Neural crest cell (in vitro differentiated cells): ENCODE data around the gene CPN2. TPM values are rescaled to one million over a fixed set of nuclear protein-coding genes. Genes with fewer than 3 reads are reported as not detected.

ENCODE experiments used
- DNase-seq: peaks from one replicate; pipeline ENCODE4 v3.0.0; 2021; ENCODE audit warnings: low read depth, mixed read lengths, low spot score
- H3K27ac Mint-ChIP-seq: one replicate; pipeline ENCODE4 v1.8.0; 2021; ENCODE audit warnings: mild to moderate bottlenecking, mixed read lengths; ENCODE audit not compliant: unreplicated experiment
- H3K27me3 Mint-ChIP-seq: 2 replicates; pipeline ENCODE4 v1.8.0; 2021; ENCODE audit warnings: low read depth, mild to moderate bottlenecking, mixed read lengths
- H3K36me3 Mint-ChIP-seq: 2 replicates; pipeline ENCODE4 v1.8.0; 2021; ENCODE audit warnings: low read depth, mild to moderate bottlenecking, mixed read lengths
- H3K4me1 Mint-ChIP-seq: 2 replicates; pipeline ENCODE4 v1.8.0; 2021; ENCODE audit warnings: mixed read lengths
- H3K4me3 Mint-ChIP-seq: one replicate; pipeline ENCODE4 v1.8.0; 2021; ENCODE audit warnings: mild to moderate bottlenecking, mixed read lengths
- H3K9me3 Mint-ChIP-seq: 2 replicates; pipeline ENCODE4 v1.8.0; 2021; ENCODE audit warnings: mixed read lengths
- total RNA-seq: library from RNA; stranded (reverse); gene quantifications from 2 replicates; pipeline ENCODE4 v1.2.1, GENCODE V29; 2021
- TF ChIP-seq, protein P1 (sequence below): fragments of 200-600 bp; sonication (generic); conservative IDR thresholded peaks from 2 replicates; pipeline ENCODE4 v1.5.0; 2021; ENCODE audit warnings: antibody characterized with exemption, mild to moderate bottlenecking

CPN2 gene
- total RNA-seq, 1 donor from 2014 or later: not detected

DNA sequence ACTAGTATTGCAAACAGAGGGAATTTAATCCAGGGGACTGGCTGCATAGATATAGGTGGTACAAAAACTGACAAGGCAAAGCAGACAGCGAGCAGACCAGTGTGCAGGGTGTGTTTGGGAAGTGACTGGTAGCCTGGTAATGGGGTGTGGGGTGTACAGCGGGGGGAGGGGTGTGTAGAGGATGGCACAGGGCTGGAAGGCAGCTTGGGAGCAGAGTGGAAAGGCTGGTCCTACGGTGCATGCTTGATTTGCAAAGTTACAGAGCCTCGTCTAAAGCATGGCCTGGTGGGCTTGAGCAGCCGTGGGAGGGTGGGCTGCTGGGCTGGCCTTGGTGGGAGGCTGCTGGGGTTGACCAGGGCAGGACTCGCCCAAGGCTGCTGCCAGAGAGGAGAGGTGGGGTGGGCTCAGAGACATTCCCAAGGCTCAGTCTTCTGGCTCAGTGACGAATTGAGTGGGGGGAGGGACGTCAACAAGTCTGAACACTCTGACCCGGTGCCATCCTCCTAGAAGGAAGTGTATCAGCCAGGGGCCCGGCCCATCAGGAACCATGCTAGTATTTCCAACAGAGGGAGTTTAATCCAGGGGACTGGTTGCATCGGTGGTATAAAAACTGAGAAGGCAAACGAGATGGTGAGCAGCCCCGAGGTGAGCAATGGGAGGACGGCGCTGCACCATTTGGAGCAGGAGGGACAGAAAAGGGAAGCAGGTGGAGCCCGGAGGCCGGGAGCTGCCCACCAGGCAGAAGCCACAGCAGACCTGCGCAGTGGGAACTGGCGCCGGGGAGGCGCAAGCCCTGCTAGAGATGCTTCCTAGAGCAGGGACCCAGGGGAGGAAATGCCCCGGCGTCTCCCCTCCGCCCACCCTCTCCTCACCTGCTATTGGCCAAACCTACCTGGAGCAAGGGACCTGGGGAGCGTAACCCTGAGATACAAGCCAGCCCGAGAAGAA lies 29.2 kb downstream of the CPN2 start:
- no peak for DNase-seq
- H3K36me3 Mint-ChIP-seq: peaks cover 4% of the 10 kb centered on the region
- H3K4me3 Mint-ChIP-seq: no peak overlapping the region
- peaks cover 4% of the 10 kb centered on the region for H3K4me1 Mint-ChIP-seq
- TF ChIP-seq, protein P1, sequence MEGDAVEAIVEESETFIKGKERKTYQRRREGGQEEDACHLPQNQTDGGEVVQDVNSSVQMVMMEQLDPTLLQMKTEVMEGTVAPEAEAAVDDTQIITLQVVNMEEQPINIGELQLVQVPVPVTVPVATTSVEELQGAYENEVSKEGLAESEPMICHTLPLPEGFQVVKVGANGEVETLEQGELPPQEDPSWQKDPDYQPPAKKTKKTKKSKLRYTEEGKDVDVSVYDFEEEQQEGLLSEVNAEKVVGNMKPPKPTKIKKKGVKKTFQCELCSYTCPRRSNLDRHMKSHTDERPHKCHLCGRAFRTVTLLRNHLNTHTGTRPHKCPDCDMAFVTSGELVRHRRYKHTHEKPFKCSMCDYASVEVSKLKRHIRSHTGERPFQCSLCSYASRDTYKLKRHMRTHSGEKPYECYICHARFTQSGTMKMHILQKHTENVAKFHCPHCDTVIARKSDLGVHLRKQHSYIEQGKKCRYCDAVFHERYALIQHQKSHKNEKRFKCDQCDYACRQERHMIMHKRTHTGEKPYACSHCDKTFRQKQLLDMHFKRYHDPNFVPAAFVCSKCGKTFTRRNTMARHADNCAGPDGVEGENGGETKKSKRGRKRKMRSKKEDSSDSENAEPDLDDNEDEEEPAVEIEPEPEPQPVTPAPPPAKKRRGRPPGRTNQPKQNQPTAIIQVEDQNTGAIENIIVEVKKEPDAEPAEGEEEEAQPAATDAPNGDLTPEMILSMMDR: no peak
- H3K9me3 Mint-ChIP-seq: peaks cover 7% of the 10 kb centered on the region
- H3K27ac Mint-ChIP-seq: no peak overlapping the region
- peaks cover 54% of the 10 kb centered on the region for H3K27me3 Mint-ChIP-seq

DNA sequence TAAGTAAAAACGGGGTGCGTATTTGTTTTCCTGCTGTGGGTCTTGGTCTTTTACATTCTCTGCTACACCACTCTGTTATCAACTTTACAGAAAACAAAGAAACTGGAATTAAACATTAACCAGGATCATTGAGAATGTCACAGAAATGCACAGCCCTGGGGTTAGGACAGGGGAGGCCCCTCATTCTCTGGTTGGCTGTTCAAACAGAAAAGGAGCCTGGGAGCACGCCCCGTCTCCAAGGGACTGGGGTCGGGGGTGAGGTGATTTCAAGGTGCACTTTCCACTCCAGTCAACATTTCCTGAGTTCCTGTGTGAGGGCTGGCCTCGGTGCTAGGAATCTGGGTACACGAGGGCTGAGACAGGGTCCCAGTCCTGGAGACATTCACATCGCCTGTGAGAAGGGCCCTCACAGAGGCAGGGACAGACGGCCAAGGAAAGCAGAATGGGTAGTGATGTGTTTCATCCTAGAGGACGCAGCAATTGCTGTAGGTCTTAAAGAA lies 30.3 kb downstream of the CPN2 start:
- TF ChIP-seq, protein P1: no peak
- no peak for DNase-seq
- Mint-ChIP-seq H3K4me3 (no peak overlapping the region), H3K9me3 (peaks cover 7% of the 10 kb centered on the region), H3K27ac (no peak overlapping the region), H3K36me3 (peaks cover 4% of the 10 kb centered on the region), H3K27me3 (peaks cover 65% of the 10 kb centered on the region), H3K4me1 (peaks cover 8% of the 10 kb centered on the region)

DNA sequence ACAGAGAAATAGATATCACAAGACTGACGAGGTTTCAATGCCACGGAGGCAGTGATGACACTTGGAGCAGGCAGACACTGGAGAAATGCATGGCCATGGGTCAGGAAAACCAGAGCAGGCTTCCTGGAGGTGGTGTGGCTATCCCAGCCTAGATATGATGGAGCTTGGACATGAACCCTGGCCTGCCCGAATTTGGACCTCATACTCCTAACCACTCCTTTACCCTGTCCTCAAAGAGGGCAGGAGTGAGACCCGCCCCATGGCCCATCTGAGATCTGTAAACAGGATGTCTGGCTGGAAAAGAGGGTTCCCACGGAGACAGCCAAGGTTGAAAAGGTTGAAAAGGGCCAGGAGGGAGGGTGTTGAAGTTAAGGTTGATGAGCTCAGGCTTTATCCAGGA lies 31.0 kb downstream of the CPN2 start:
- H3K9me3 Mint-ChIP-seq: peaks cover 7% of the 10 kb centered on the region
- DNase-seq: no peak
- no peak overlapping the region for H3K4me3 Mint-ChIP-seq
- H3K27ac Mint-ChIP-seq: no peak overlapping the region
- H3K4me1 Mint-ChIP-seq: peaks cover 13% of the 10 kb centered on the region
- peaks cover 4% of the 10 kb centered on the region for H3K36me3 Mint-ChIP-seq
- H3K27me3 Mint-ChIP-seq: peaks cover 71% of the 10 kb centered on the region
- TF ChIP-seq, protein P1: no peak

DNA sequence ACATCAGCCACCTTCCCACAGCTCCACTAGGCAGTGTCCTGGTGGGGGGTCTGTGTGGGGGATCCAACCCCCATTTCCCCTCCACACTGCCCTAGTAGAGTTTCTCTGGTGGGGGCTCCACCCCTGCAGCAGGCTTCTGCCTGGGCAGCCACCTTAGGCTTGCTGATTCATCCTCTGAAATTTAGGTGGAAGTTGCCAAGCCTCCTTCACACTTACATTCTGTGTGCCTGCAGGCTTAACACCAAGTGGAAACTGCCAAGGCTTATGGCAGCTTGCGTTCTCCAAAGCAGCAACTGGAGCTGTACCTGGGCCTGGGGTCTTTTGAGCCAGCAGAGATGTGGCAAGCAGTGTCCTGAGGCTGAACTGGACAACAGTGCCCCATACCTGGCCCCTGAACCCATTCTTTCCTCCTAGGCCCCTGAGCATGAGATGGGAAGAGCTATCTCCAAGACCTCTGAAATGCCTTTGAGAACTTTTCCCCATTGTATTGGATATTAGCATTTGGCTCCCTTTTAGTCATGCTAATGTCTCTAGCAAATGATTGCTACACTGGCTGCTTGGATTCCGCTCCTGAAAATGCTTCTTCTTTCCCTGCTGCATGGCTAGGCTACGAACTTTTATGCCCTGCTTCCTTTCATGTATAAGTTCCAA lies 32.5 kb downstream of the CPN2 start:
- Mint-ChIP-seq H3K27ac (no peak overlapping the region), H3K27me3 (peaks cover 82% of the 10 kb centered on the region), H3K4me3 (no peak overlapping the region), H3K4me1 (peaks cover 16% of the 10 kb centered on the region), H3K36me3 (peaks cover 4% of the 10 kb centered on the region), H3K9me3 (peaks cover 7% of the 10 kb centered on the region)
- DNase-seq: no peak
- TF ChIP-seq, protein P1: no peak

DNA sequence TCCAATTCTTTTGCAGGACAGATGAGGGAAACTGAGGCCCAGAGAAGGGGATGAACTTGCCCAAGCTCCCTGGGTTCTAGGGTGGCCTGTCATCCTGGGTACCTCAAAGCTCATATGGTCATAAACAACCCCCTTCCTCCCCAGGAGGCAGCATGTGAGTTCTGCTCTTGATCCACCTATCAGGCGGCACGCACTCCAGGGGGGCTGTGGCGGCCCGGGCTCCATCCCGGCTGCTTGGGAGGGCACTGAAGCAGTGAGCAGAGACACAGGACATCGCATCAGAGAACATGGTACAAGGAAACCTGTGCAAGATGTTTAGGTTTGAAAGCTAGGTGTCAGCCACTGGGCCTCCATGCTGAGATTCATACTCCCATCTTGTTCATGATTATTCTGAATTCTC lies 34.2 kb downstream of the CPN2 start:
- TF ChIP-seq, protein P1: no peak
- H3K4me1 Mint-ChIP-seq: peaks cover 24% of the 10 kb centered on the region
- H3K27me3 Mint-ChIP-seq: peaks cover 86% of the 10 kb centered on the region
- H3K4me3 Mint-ChIP-seq: no peak overlapping the region
- peaks cover 4% of the 10 kb centered on the region for H3K36me3 Mint-ChIP-seq
- H3K9me3 Mint-ChIP-seq: peaks cover 7% of the 10 kb centered on the region
- DNase-seq: no peak
- no peak overlapping the region for H3K27ac Mint-ChIP-seq
